Mucosa of rectum (tissue), 2 donors: ENCODE measurements around the gene MYO1E.

ENCODE experiments used
- H3K27ac ChIP-seq, 2 donors: one replicate each; pipeline ENCODE4 v1.7.0; 2013; ENCODE audit warnings: inconsistent platforms in 2 of 2, low read depth in 2 of 2, low read length in 2 of 2
- H3K27me3 ChIP-seq, 2 donors: one replicate each; pipeline ENCODE4 v1.7.0; 2013; ENCODE audit warnings: low read length in 2 of 2; ENCODE audit not compliant: control insufficient read depth in 2 of 2, insufficient read depth in 2 of 2
- H3K36me3 ChIP-seq, 2 donors: one replicate each; pipeline ENCODE4 v1.7.0; 2013; ENCODE audit warnings: low read length in 2 of 2; ENCODE audit not compliant: control insufficient read depth in 2 of 2, insufficient read depth in 2 of 2
- H3K4me1 ChIP-seq, 2 donors: one replicate each; pipeline ENCODE4 v1.7.0; 2013; ENCODE audit warnings: low read length in 2 of 2, mild to moderate bottlenecking in 1 of 2; ENCODE audit not compliant: control insufficient read depth in 2 of 2, insufficient read depth in 2 of 2
- H3K4me3 ChIP-seq, 2 donors: one replicate each; pipeline ENCODE4 v1.7.0; 2013; ENCODE audit warnings: low read length in 2 of 2
- H3K9ac ChIP-seq, 2 donors: one replicate each; pipeline ENCODE4 v1.7.0; 2013; ENCODE audit warnings: low read length in 2 of 2, low read depth in 1 of 2, mild to moderate bottlenecking in 1 of 2
- H3K9me3 ChIP-seq, 2 donors: one replicate each; pipeline ENCODE4 v1.7.0; 2013; ENCODE audit warnings: low read length in 2 of 2; ENCODE audit not compliant: control insufficient read depth in 2 of 2
- donor health status: healthy.
- donor health status: Normal muscosa, but diverticular disease.

The MYO1E gene

GRCh38 chr15:59256482-59256881 is 116.2 kb downstream of the MYO1E start:
- H3K27me3 ChIP-seq: no peaks in the 10 kb centered on the region
- peaks cover 2% of the 10 kb centered on the region in 2 donors for H3K36me3 ChIP-seq
- peak overlapping the region; percentile 88 for H3K27ac ChIP-seq
- no peak overlapping the region for H3K4me3 ChIP-seq
- peaks cover 19 to 40% of the 10 kb centered on the region in 2 donors for H3K4me1 ChIP-seq
- peak overlapping the region in 1 of 2 donors; percentile 36 for H3K9ac ChIP-seq
- no peaks in the 10 kb centered on the region for H3K9me3 ChIP-seq

GRCh38 chr15:59255680-59256336 is 116.9 kb downstream of the MYO1E start:
- H3K9me3 ChIP-seq: no peaks in the 10 kb centered on the region
- H3K9ac ChIP-seq: peak overlapping the region in 1 of 2 donors; percentile 5
- H3K36me3 ChIP-seq: peaks cover 2% of the 10 kb centered on the region in 2 donors
- H3K27me3 ChIP-seq: no peaks in the 10 kb centered on the region
- H3K4me1 ChIP-seq: peaks cover 19 to 47% of the 10 kb centered on the region in 2 donors
- no peak overlapping the region for H3K4me3 ChIP-seq
- peak overlapping the region; percentile 83 to 88 for H3K27ac ChIP-seq

- Histone ChIP-seq H3K36me3 (peaks cover 2 to 5% of the 10 kb centered on the region in 2 donors), H3K9ac (no peak overlapping the region), H3K4me1 (peaks cover 18 to 39% of the 10 kb centered on the region in 2 donors), H3K9me3 (no peaks in the 10 kb centered on the region), H3K4me3 (no peak overlapping the region), H3K27me3 (no peaks in the 10 kb centered on the region), H3K27ac (no peak overlapping the region)
Observed at GRCh38 chr15:59252137-59252536, 120.5 kb downstream of the MYO1E start.

- Histone ChIP-seq H3K4me1 (peaks cover 14 to 30% of the 10 kb centered on the region in 2 donors), H3K36me3 (peaks cover 5 to 6% of the 10 kb centered on the region in 2 donors), H3K27me3 (no peaks in the 10 kb centered on the region), H3K4me3 (peak overlapping the region in 1 of 2 donors; percentile 22), H3K9ac (peak overlapping the region in 1 of 2 donors; percentile 28), H3K9me3 (no peaks in the 10 kb centered on the region), H3K27ac (peak overlapping the region; percentile 43 to 64)
Observed at GRCh38 chr15:59251001-59251845, 121.4 kb downstream of the MYO1E start.

- H3K4me1 ChIP-seq: peaks cover 11 to 22% of the 10 kb centered on the region in 2 donors
- peaks cover 5 to 6% of the 10 kb centered on the region in 2 donors for H3K36me3 ChIP-seq
- no peaks in the 10 kb centered on the region for H3K9me3 ChIP-seq
- no peak overlapping the region for H3K4me3 ChIP-seq
- peak overlapping the region; percentile 43 to 64 for H3K27ac ChIP-seq
- H3K27me3 ChIP-seq: no peaks in the 10 kb centered on the region
- H3K9ac ChIP-seq: peak overlapping the region in 1 of 2 donors; percentile 28
Observed at GRCh38 chr15:59250249-59250648, 122.4 kb downstream of the MYO1E start.

- peak overlapping the region in 1 of 2 donors; percentile 28 for H3K9ac ChIP-seq
- H3K27ac ChIP-seq: peak overlapping the region; percentile 46 to 64
- H3K4me3 ChIP-seq: no peak overlapping the region
- peaks cover 5 to 6% of the 10 kb centered on the region in 2 donors for H3K36me3 ChIP-seq
- H3K4me1 ChIP-seq: peaks cover 11 to 22% of the 10 kb centered on the region in 2 donors
- no peaks in the 10 kb centered on the region for H3K9me3 ChIP-seq
- no peaks in the 10 kb centered on the region for H3K27me3 ChIP-seq
Observed at GRCh38 chr15:59249816-59250215, 122.9 kb downstream of the MYO1E start.

GRCh38 chr15:59247364-59247763 is 125.3 kb downstream of the MYO1E start:
- Histone ChIP-seq H3K4me1 (peaks cover 11 to 26% of the 10 kb centered on the region in 2 donors), H3K36me3 (peaks cover 6% of the 10 kb centered on the region in 2 donors), H3K4me3 (no peak overlapping the region), H3K27me3 (no peaks in the 10 kb centered on the region), H3K9ac (peak overlapping the region in 1 of 2 donors; percentile 1), H3K27ac (peak overlapping the region in 1 of 2 donors; percentile 30), H3K9me3 (no peaks in the 10 kb centered on the region)

GRCh38 chr15:59245559-59245958 is 127.1 kb downstream of the MYO1E start:
- Histone ChIP-seq H3K9ac (no peak overlapping the region), H3K4me1 (peaks cover 9 to 16% of the 10 kb centered on the region in 2 donors), H3K27me3 (no peaks in the 10 kb centered on the region), H3K4me3 (no peak overlapping the region), H3K36me3 (peaks cover 3 to 11% of the 10 kb centered on the region in 2 donors), H3K9me3 (no peaks in the 10 kb centered on the region), H3K27ac (no peak overlapping the region)

- H3K9ac ChIP-seq: no peak overlapping the region
- H3K27ac ChIP-seq: no peak overlapping the region
- H3K36me3 ChIP-seq: peaks cover 3 to 11% of the 10 kb centered on the region in 2 donors
- peaks cover 0 to 11% of the 10 kb centered on the region in 2 donors for H3K4me1 ChIP-seq
- H3K9me3 ChIP-seq: no peaks in the 10 kb centered on the region
- no peak overlapping the region for H3K4me3 ChIP-seq
- no peaks in the 10 kb centered on the region for H3K27me3 ChIP-seq
Observed at GRCh38 chr15:59244337-59244736, 128.3 kb downstream of the MYO1E start.

- Histone ChIP-seq H3K27ac (no peak overlapping the region), H3K4me3 (no peak overlapping the region), H3K9ac (no peak overlapping the region), H3K27me3 (no peaks in the 10 kb centered on the region), H3K9me3 (no peaks in the 10 kb centered on the region), H3K36me3 (peaks cover 3 to 11% of the 10 kb centered on the region in 2 donors), H3K4me1 (peaks cover 0 to 11% of the 10 kb centered on the region in 2 donors)
Observed at GRCh38 chr15:59243622-59244021, 129.0 kb downstream of the MYO1E start.
